IPS-15b (cell line): ENCODE data around the gene KCTD11.
"Not testable (repeated sequence)": the region's sequence is repeated elsewhere in the genome, so short reads cannot be mapped to it uniquely, and the experiment has no call there.

Experiments
- H3K27me3 ChIP-seq: one replicate; pipeline ENCODE4 v1.6.1; 2013; ENCODE audit warnings: low read length; ENCODE audit not compliant: control insufficient read depth, insufficient read depth
- H3K36me3 ChIP-seq: one replicate; pipeline ENCODE4 v1.6.1; 2013; ENCODE audit warnings: low read length; ENCODE audit not compliant: control insufficient read depth, insufficient read depth
- H3K4me1 ChIP-seq: one replicate; pipeline ENCODE4 v1.6.1; 2013; ENCODE audit warnings: mild to moderate bottlenecking, low read length; ENCODE audit not compliant: control insufficient read depth, insufficient read depth
- H3K4me3 ChIP-seq: one replicate; pipeline ENCODE4 v1.5.1; 2013; ENCODE audit warnings: low read depth, low read length
- H3K9ac ChIP-seq: one replicate; pipeline ENCODE4 v1.6.1; 2013; ENCODE audit warnings: low read depth, mild to moderate bottlenecking, low read length
- H3K9me3 ChIP-seq: one replicate; pipeline ENCODE4 v1.6.1; 2013; ENCODE audit warnings: mild to moderate bottlenecking, low read length; ENCODE audit not compliant: control insufficient read depth, insufficient read depth

The KCTD11 gene

GRCh38 chr17:7326186-7326585 lies 25.8 kb upstream of the KCTD11 start:
- Histone ChIP-seq H3K27me3 (no peaks in the 10 kb centered on the region), H3K36me3 (peaks cover 49% of the 10 kb centered on the region), H3K4me3 (no peak overlapping the region), H3K9me3 (no peaks in the 10 kb centered on the region), H3K4me1 (no peaks in the 10 kb centered on the region), H3K9ac (no peak overlapping the region)

GRCh38 chr17:7327056-7327455 lies 24.9 kb upstream of the KCTD11 start:
- Histone ChIP-seq H3K36me3 (peaks cover 41% of the 10 kb centered on the region), H3K27me3 (no peaks in the 10 kb centered on the region), H3K4me1 (no peaks in the 10 kb centered on the region), H3K9ac (no peak overlapping the region), H3K9me3 (no peaks in the 10 kb centered on the region), H3K4me3 (no peak overlapping the region)

- H3K4me1 ChIP-seq = no peaks in the 10 kb centered on the region
- no peak overlapping the region for H3K4me3 ChIP-seq
- no peak overlapping the region for H3K9ac ChIP-seq
- no peaks in the 10 kb centered on the region for H3K27me3 ChIP-seq
- H3K9me3 ChIP-seq = no peaks in the 10 kb centered on the region
- H3K36me3 ChIP-seq = peaks cover 36% of the 10 kb centered on the region
Observed at GRCh38 chr17:7327501-7327900, 24.5 kb upstream of the KCTD11 start.

- no peaks in the 10 kb centered on the region for H3K9me3 ChIP-seq
- H3K4me3 ChIP-seq = peak overlapping the region; percentile 97
- H3K27me3 ChIP-seq = no peaks in the 10 kb centered on the region
- H3K9ac ChIP-seq = no peak overlapping the region
- H3K36me3 ChIP-seq = peaks cover 31% of the 10 kb centered on the region
- no peaks in the 10 kb centered on the region for H3K4me1 ChIP-seq
Observed at GRCh38 chr17:7328009-7328408, 24.0 kb upstream of the KCTD11 start.

GRCh38 chr17:7328840-7329373 lies 23.1 kb upstream of the KCTD11 start, which contains the start of gene NEURL4:
Gene NEURL4 (minus strand): TSS chr17:7329335. CDS start chr17:7329312, 23 bp downstream.
- peaks cover 22% of the 10 kb centered on the region for H3K36me3 ChIP-seq
- H3K9me3 ChIP-seq = no peaks in the 10 kb centered on the region
- no peaks in the 10 kb centered on the region for H3K27me3 ChIP-seq
- peak within 1 kb of the TSS; percentile 77 for H3K9ac ChIP-seq
- peak within 1 kb of the TSS; percentile 97 for H3K4me3 ChIP-seq
- H3K4me1 ChIP-seq = no peaks in the 10 kb centered on the region

- no peaks in the 10 kb centered on the region for H3K9me3 ChIP-seq
- H3K4me3 ChIP-seq = peak overlapping the region; percentile 97
- H3K36me3 ChIP-seq = peaks cover 16% of the 10 kb centered on the region
- H3K27me3 ChIP-seq = no peaks in the 10 kb centered on the region
- H3K4me1 ChIP-seq = no peaks in the 10 kb centered on the region
- peak overlapping the region; percentile 71 for H3K9ac ChIP-seq
Observed at GRCh38 chr17:7329374-7329996, 22.5 kb upstream of the KCTD11 start.

GRCh38 chr17:7329997-7330637 lies 21.8 kb upstream of the KCTD11 start:
- Histone ChIP-seq H3K4me3 (peak overlapping the region; percentile 97), H3K4me1 (no peaks in the 10 kb centered on the region), H3K9me3 (no peaks in the 10 kb centered on the region), H3K27me3 (no peaks in the 10 kb centered on the region), H3K9ac (peak overlapping the region; percentile 71), H3K36me3 (peaks cover 14% of the 10 kb centered on the region)

GRCh38 chr17:7330638-7331015 lies 21.3 kb upstream of the KCTD11 start:
- H3K9ac ChIP-seq = no peak overlapping the region
- no peaks in the 10 kb centered on the region for H3K9me3 ChIP-seq
- peak overlapping the region; percentile 97 for H3K4me3 ChIP-seq
- peaks cover 12% of the 10 kb centered on the region for H3K36me3 ChIP-seq
- H3K27me3 ChIP-seq = no peaks in the 10 kb centered on the region
- no peaks in the 10 kb centered on the region for H3K4me1 ChIP-seq

GRCh38 chr17:7332111-7332510 lies 19.9 kb upstream of the KCTD11 start:
- peaks cover 1% of the 10 kb centered on the region for H3K36me3 ChIP-seq
- H3K9ac ChIP-seq = no peak overlapping the region
- no peak overlapping the region for H3K4me3 ChIP-seq
- H3K27me3 ChIP-seq = no peaks in the 10 kb centered on the region
- H3K4me1 ChIP-seq = peaks cover 8% of the 10 kb centered on the region
- no peaks in the 10 kb centered on the region for H3K9me3 ChIP-seq

- H3K4me1 ChIP-seq = peaks cover 10% of the 10 kb centered on the region
- not testable (repeated sequence) for H3K9ac ChIP-seq, H3K4me3 ChIP-seq, H3K36me3 ChIP-seq, H3K9me3 ChIP-seq, H3K27me3 ChIP-seq
Observed at GRCh38 chr17:7332600-7333069, 19.3 kb upstream of the KCTD11 start.

- H3K9me3 ChIP-seq = no peaks in the 10 kb centered on the region
- H3K9ac ChIP-seq = no peak overlapping the region
- no peak overlapping the region for H3K4me3 ChIP-seq
- H3K4me1 ChIP-seq = peaks cover 10% of the 10 kb centered on the region
- H3K36me3 ChIP-seq = no peaks in the 10 kb centered on the region
- H3K27me3 ChIP-seq = no peaks in the 10 kb centered on the region
Observed at GRCh38 chr17:7334938-7335538, 16.9 kb upstream of the KCTD11 start.

GRCh38 chr17:7335765-7336164 lies 16.2 kb upstream of the KCTD11 start:
- H3K4me1 ChIP-seq = peaks cover 10% of the 10 kb centered on the region
- H3K27me3 ChIP-seq, H3K36me3 ChIP-seq, H3K4me3 ChIP-seq, H3K9ac ChIP-seq, H3K9me3 ChIP-seq: not testable (repeated sequence)
